OCI-LY1 (cell line): ENCODE measurements around the gene FGF5.

Experiments used
- EZH2 ChIP-seq: fragments of 200-600 bp; sonication (generic), shearing (Covaris generic); IDR thresholded peaks from 2 replicates; pipeline ENCODE4 v1.8.0; 2017; ENCODE audit warnings: borderline replicate concordance, mixed run types, mild to moderate bottlenecking, antibody characterized with exemption, low read length, moderate library complexity, mixed read lengths
- TF ChIP-seq, protein P1 (sequence below): fragments of 200-600 bp; sonication (generic), shearing (Covaris generic); IDR thresholded peaks from 2 replicates; pipeline ENCODE4 v1.5.1; 2017; ENCODE audit warnings: mild to moderate bottlenecking, antibody characterized with exemption, low read length, moderate library complexity, mixed read lengths

DNA sequence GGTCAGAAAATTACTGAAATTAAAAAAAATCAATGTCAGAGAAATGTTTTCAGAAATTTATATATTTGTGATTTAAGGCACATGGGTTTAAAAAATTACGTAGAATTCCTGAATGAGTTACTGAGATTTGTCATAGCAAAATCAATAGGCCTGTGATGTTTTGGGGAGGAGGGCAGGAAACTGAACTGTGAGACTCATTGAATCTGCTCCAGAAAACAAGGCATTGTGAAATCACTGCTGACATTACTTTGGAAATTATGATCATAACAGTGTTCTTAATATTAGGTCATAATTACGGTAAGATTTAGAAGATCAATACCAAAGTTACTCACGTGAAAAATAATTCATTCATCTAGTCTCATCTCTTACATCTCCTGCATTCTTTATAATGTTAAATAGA is 5.3 kb downstream of the FGF5 start:
- TF ChIP-seq, protein P1, sequence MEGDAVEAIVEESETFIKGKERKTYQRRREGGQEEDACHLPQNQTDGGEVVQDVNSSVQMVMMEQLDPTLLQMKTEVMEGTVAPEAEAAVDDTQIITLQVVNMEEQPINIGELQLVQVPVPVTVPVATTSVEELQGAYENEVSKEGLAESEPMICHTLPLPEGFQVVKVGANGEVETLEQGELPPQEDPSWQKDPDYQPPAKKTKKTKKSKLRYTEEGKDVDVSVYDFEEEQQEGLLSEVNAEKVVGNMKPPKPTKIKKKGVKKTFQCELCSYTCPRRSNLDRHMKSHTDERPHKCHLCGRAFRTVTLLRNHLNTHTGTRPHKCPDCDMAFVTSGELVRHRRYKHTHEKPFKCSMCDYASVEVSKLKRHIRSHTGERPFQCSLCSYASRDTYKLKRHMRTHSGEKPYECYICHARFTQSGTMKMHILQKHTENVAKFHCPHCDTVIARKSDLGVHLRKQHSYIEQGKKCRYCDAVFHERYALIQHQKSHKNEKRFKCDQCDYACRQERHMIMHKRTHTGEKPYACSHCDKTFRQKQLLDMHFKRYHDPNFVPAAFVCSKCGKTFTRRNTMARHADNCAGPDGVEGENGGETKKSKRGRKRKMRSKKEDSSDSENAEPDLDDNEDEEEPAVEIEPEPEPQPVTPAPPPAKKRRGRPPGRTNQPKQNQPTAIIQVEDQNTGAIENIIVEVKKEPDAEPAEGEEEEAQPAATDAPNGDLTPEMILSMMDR: no peak
- TF ChIP-seq EZH2: no peak
